Naive B cell (primary cell): ENCODE results near the gene ARHGAP4. TPM values are rescaled to one million over a fixed set of nuclear protein-coding genes. Genes with fewer than 3 reads are reported as not detected.

ENCODE experiments used
- ATAC-seq, 2 donors: fragments of 150-1000 bp; cut with Tn5 transposase; 2 replicates each; pipeline ENCODE4 v1.10.0; 2021; ENCODE audit warnings: low read depth in 2 of 2, mild to moderate bottlenecking in 2 of 2, moderate library complexity in 2 of 2
- DNase-seq: peaks from one replicate; pipeline ENCODE4 v3.0.0; 2022
- H3K27ac Mint-ChIP-seq, 6 donors: one replicate each; pipeline ENCODE4 v1.8.0; 2020 to 2022; ENCODE audit warnings: mild to moderate bottlenecking in 6 of 6, mixed read lengths in 6 of 6, moderate library complexity in 5 of 6, inconsistent platforms in 2 of 6
- H3K27me3 Mint-ChIP-seq, 3 donors: one replicate each; pipeline ENCODE4 v1.8.0; 2021 to 2022; ENCODE audit warnings: mixed read lengths in 3 of 3, mild to moderate bottlenecking in 1 of 3
- H3K36me3 Mint-ChIP-seq, 2 donors: one replicate each; pipeline ENCODE4 v1.8.0; 2020 to 2022; ENCODE audit warnings: mixed read lengths in 2 of 2, inconsistent platforms in 1 of 2, mild to moderate bottlenecking in 1 of 2
- H3K4me1 Mint-ChIP-seq, 3 donors: one replicate each; pipeline ENCODE4 v1.8.0; 2020 to 2022; ENCODE audit warnings: mixed read lengths in 3 of 3, inconsistent platforms in 1 of 3, mild to moderate bottlenecking in 1 of 3, moderate library complexity in 1 of 3
- H3K4me3 Mint-ChIP-seq, 8 donors: one replicate each; pipeline ENCODE4 v1.8.0; 2020 to 2022; ENCODE audit warnings: mild to moderate bottlenecking in 8 of 8, mixed read lengths in 8 of 8, moderate library complexity in 8 of 8, inconsistent platforms in 2 of 8
- H3K9me3 Mint-ChIP-seq, 7 donors: one replicate each; pipeline ENCODE4 v1.8.0; 2020 to 2022; ENCODE audit warnings: mixed read lengths in 7 of 7, mild to moderate bottlenecking in 5 of 7, inconsistent platforms in 2 of 7, moderate library complexity in 1 of 7
- polyA plus RNA-seq, 6 donors: library from polyadenylated mRNA; unstranded; fragments of 300-500 nt; fragmentation: Illumina TruSeq; gene quantifications; one replicate each; pipeline ENCODE4 v1.2.3, GENCODE V29; 2021; ENCODE audit warnings: low read depth in 6 of 6

The ARHGAP4 gene
- polyA plus RNA-seq, 6 donors from 2014 or later: 71.5 to 147 (median 83.5) TPM

- DNase-seq: peak; percentile 55
- Mint-ChIP-seq H3K27me3 (no peaks in the 10 kb centered on the region), H3K4me3 (peak overlapping the region; percentile 87 to 100 (median 100)), H3K4me1 (peaks cover 32 to 60% (median 46%) of the 10 kb centered on the region in 3 donors), H3K9me3 (no peaks in the 10 kb centered on the region), H3K27ac (peak overlapping the region in 4 of 6 donors; percentile 77 to 98 (median 86)), H3K36me3 (peaks cover 4 to 7% of the 10 kb centered on the region in 2 donors)
- ATAC-seq: peak in 1 of 2 donors; percentile 5
Measured at GRCh38 chrX:153968754-153969124, 42.7 kb upstream of the ARHGAP4 start.

- DNase-seq: no peak
- H3K4me1 Mint-ChIP-seq: peaks cover 29 to 56% (median 46%) of the 10 kb centered on the region in 3 donors
- H3K36me3 Mint-ChIP-seq: peaks cover 4 to 7% of the 10 kb centered on the region in 2 donors
- H3K27me3 Mint-ChIP-seq: no peaks in the 10 kb centered on the region
- ATAC-seq: no peak
- no peaks in the 10 kb centered on the region for H3K9me3 Mint-ChIP-seq
- peak overlapping the region; percentile 78 to 100 (median 96) for H3K4me3 Mint-ChIP-seq
- H3K27ac Mint-ChIP-seq: peak overlapping the region; percentile 67 to 94 (median 86)
Measured at GRCh38 chrX:153968255-153968654, 42.2 kb upstream of the ARHGAP4 start.

- H3K27me3 Mint-ChIP-seq: no peaks in the 10 kb centered on the region
- H3K27ac Mint-ChIP-seq: peak overlapping the region; percentile 67 to 94 (median 86)
- H3K36me3 Mint-ChIP-seq: peaks cover 4 to 7% of the 10 kb centered on the region in 2 donors
- ATAC-seq (no peak), DNase-seq (no peak)
- peak overlapping the region; percentile 60 to 100 (median 86) for H3K4me3 Mint-ChIP-seq
- H3K4me1 Mint-ChIP-seq: peaks cover 26 to 53% (median 46%) of the 10 kb centered on the region in 3 donors
- no peaks in the 10 kb centered on the region for H3K9me3 Mint-ChIP-seq
Measured at GRCh38 chrX:153967536-153968224, 41.6 kb upstream of the ARHGAP4 start.

GRCh38 chrX:153966841-153967535, 40.9 kb upstream of the ARHGAP4 start:
- Mint-ChIP-seq H3K27ac (peak overlapping the region; percentile 67 to 94 (median 81)), H3K4me3 (peak overlapping the region; percentile 60 to 100 (median 86)), H3K9me3 (no peaks in the 10 kb centered on the region), H3K27me3 (no peaks in the 10 kb centered on the region), H3K36me3 (peaks cover 4 to 7% of the 10 kb centered on the region in 2 donors), H3K4me1 (peaks cover 26 to 53% (median 46%) of the 10 kb centered on the region in 3 donors)
- DNase-seq (no peak), ATAC-seq (no peak)

- DNase-seq: no peak
- H3K36me3 Mint-ChIP-seq: peaks cover 0 to 1% of the 10 kb centered on the region in 2 donors
- H3K4me1 Mint-ChIP-seq: peaks cover 26 to 53% (median 46%) of the 10 kb centered on the region in 3 donors
- H3K9me3 Mint-ChIP-seq: no peaks in the 10 kb centered on the region
- ATAC-seq: no peak
- peak overlapping the region in 2 of 8 donors; percentile 25 to 91 for H3K4me3 Mint-ChIP-seq
- H3K27me3 Mint-ChIP-seq: no peaks in the 10 kb centered on the region
- peak overlapping the region in 3 of 6 donors; percentile 18 to 73 (median 30) for H3K27ac Mint-ChIP-seq
Measured at GRCh38 chrX:153966283-153966688, 40.2 kb upstream of the ARHGAP4 start.

GRCh38 chrX:153965406-153965805, 39.3 kb upstream of the ARHGAP4 start:
- Mint-ChIP-seq H3K9me3 (no peaks in the 10 kb centered on the region), H3K36me3 (no peaks in the 10 kb centered on the region), H3K27ac (peak overlapping the region in 1 of 6 donors; percentile 23), H3K4me3 (peak overlapping the region in 2 of 8 donors; percentile 44 to 61), H3K27me3 (no peaks in the 10 kb centered on the region), H3K4me1 (peaks cover 26 to 53% (median 51%) of the 10 kb centered on the region in 3 donors)
- ATAC-seq (no peak), DNase-seq (no peak)

- H3K9me3 Mint-ChIP-seq: no peaks in the 10 kb centered on the region
- no peak overlapping the region for H3K4me3 Mint-ChIP-seq
- ATAC-seq (no peak), DNase-seq (no peak)
- peaks cover 20 to 45% (median 44%) of the 10 kb centered on the region in 3 donors for H3K4me1 Mint-ChIP-seq
- H3K27ac Mint-ChIP-seq: peak overlapping the region in 2 of 6 donors; percentile 21 to 37
- H3K27me3 Mint-ChIP-seq: no peaks in the 10 kb centered on the region
- H3K36me3 Mint-ChIP-seq: no peaks in the 10 kb centered on the region
Measured at GRCh38 chrX:153964105-153964504, 38.0 kb upstream of the ARHGAP4 start.

- DNase-seq: no peak
- H3K27me3 Mint-ChIP-seq: no peaks in the 10 kb centered on the region
- H3K36me3 Mint-ChIP-seq: no peaks in the 10 kb centered on the region
- H3K4me1 Mint-ChIP-seq: peaks cover 18 to 41% (median 40%) of the 10 kb centered on the region in 3 donors
- ATAC-seq: no peak
- H3K4me3 Mint-ChIP-seq: no peak overlapping the region
- H3K9me3 Mint-ChIP-seq: no peaks in the 10 kb centered on the region
- peak overlapping the region in 1 of 6 donors; percentile 16 for H3K27ac Mint-ChIP-seq
Measured at GRCh38 chrX:153963546-153963945, 37.5 kb upstream of the ARHGAP4 start.

GRCh38 chrX:153961292-153961691, 35.2 kb upstream of the ARHGAP4 start:
- H3K27ac Mint-ChIP-seq: peak overlapping the region in 1 of 6 donors; percentile 39

GRCh38 chrX:153960786-153961185, 34.7 kb upstream of the ARHGAP4 start:
- H3K4me3 Mint-ChIP-seq: no peak overlapping the region
- no peaks in the 10 kb centered on the region for H3K36me3 Mint-ChIP-seq
- H3K4me1 Mint-ChIP-seq: peaks cover 4 to 17% (median 12%) of the 10 kb centered on the region in 3 donors
- H3K9me3 Mint-ChIP-seq: no peaks in the 10 kb centered on the region
- no peak overlapping the region for H3K27ac Mint-ChIP-seq
- no peak for ATAC-seq
- H3K27me3 Mint-ChIP-seq: no peaks in the 10 kb centered on the region
- DNase-seq: no peak

More at GRCh38 chrX:153961292-153961691, 35.2 kb upstream of the ARHGAP4 start:
- Mint-ChIP-seq H3K4me1 (peaks cover 4 to 21% (median 17%) of the 10 kb centered on the region in 3 donors), H3K4me3 (no peak overlapping the region), H3K9me3 (no peaks in the 10 kb centered on the region), H3K36me3 (no peaks in the 10 kb centered on the region), H3K27me3 (no peaks in the 10 kb centered on the region)
- ATAC-seq (no peak), DNase-seq (no peak)

- H3K9me3 Mint-ChIP-seq: no peaks in the 10 kb centered on the region
- H3K4me3 Mint-ChIP-seq: no peak overlapping the region
- H3K36me3 Mint-ChIP-seq: no peaks in the 10 kb centered on the region
- no peaks in the 10 kb centered on the region for H3K27me3 Mint-ChIP-seq
- no peak for DNase-seq
- peak overlapping the region in 1 of 6 donors; percentile 47 for H3K27ac Mint-ChIP-seq
- no peak for ATAC-seq
- peaks cover 0 to 10% (median 5%) of the 10 kb centered on the region in 3 donors for H3K4me1 Mint-ChIP-seq
Measured at GRCh38 chrX:153960077-153960476, 34.0 kb upstream of the ARHGAP4 start.

- peak overlapping the region in 1 of 6 donors; percentile 51 for H3K27ac Mint-ChIP-seq
- no peaks in the 10 kb centered on the region for H3K36me3 Mint-ChIP-seq
- no peak overlapping the region for H3K4me3 Mint-ChIP-seq
- ATAC-seq (no peak), DNase-seq (no peak)
- peaks cover 0 to 6% (median under 1%) of the 10 kb centered on the region in 3 donors for H3K4me1 Mint-ChIP-seq
- no peaks in the 10 kb centered on the region for H3K27me3 Mint-ChIP-seq
- H3K9me3 Mint-ChIP-seq: no peaks in the 10 kb centered on the region
Measured at GRCh38 chrX:153959649-153960048, 33.6 kb upstream of the ARHGAP4 start.

- Mint-ChIP-seq H3K27ac (no peak overlapping the region), H3K9me3 (no peaks in the 10 kb centered on the region)
- ATAC-seq: no peak
Measured at GRCh38 chrX:153958605-153959004, 32.5 kb upstream of the ARHGAP4 start.

More at GRCh38 chrX:153958605-153959004, 32.5 kb upstream of the ARHGAP4 start:
- H3K4me3 Mint-ChIP-seq: no peak overlapping the region
- no peaks in the 10 kb centered on the region for H3K27me3 Mint-ChIP-seq
- DNase-seq: no peak
- H3K36me3 Mint-ChIP-seq: no peaks in the 10 kb centered on the region
- peaks cover 0 to 5% (median 4%) of the 10 kb centered on the region in 3 donors for H3K4me1 Mint-ChIP-seq
